GOT3 (cell line): ENCODE results near the gene AIMP2.
"Not testable (repeated sequence)": the region's sequence is repeated elsewhere in the genome, so short reads cannot be mapped to it uniquely, and the experiment has no call there.

ENCODE experiments used
- DNase-seq: peaks from one replicate; lab custom pipeline; 2025; ENCODE audit warnings: mixed read lengths; lab: John Stamatoyannopoulos, UW

Gene AIMP2

GRCh38 chr7:6008668-6009611 is at the start of gene AIMP2, which contains the start of gene PMS2:
Gene AIMP2, plus strand, starts transcription at chr7:6009272. Its CDS starts 92 bp downstream, at chr7:6009364.
Gene PMS2, minus strand, starts transcription at chr7:6009049. Its CDS starts 30 bp downstream, at chr7:6009019.
- DNase-seq, result peak; percentile 96

- DNase-seq, result not testable (repeated sequence)
Observed at GRCh38 chr7:5963205-5963604, 45.9 kb upstream of the AIMP2 start.

GRCh38 chr7:5963810-5964209 is 45.3 kb upstream of the AIMP2 start:
- DNase-seq, result not testable (repeated sequence)

GRCh38 chr7:5970347-5970911 is 38.6 kb upstream of the AIMP2 start, which contains the start of gene RSPH10B:
Gene RSPH10B, minus strand, starts transcription at chr7:5970689. Its CDS starts 3,573 bp downstream, at chr7:5967116.
- not testable (repeated sequence) for DNase-seq

- DNase-seq, result not testable (repeated sequence)
Observed at GRCh38 chr7:5973580-5973979, 35.5 kb upstream of the AIMP2 start.

- DNase-seq, result not testable (repeated sequence)
Observed at GRCh38 chr7:5979680-5980314, 29.3 kb upstream of the AIMP2 start.

GRCh38 chr7:5987061-5987460 is 22.0 kb upstream of the AIMP2 start:
- DNase-seq, result not testable (repeated sequence)

- DNase-seq, result no peak
Observed at GRCh38 chr7:5997210-5997808, 11.8 kb upstream of the AIMP2 start.

- no peak for DNase-seq
Observed at GRCh38 chr7:6007386-6007785, 1.7 kb upstream of the AIMP2 start.

GRCh38 chr7:6007835-6008590 is 1.1 kb upstream of the AIMP2 start:
- not testable (repeated sequence) for DNase-seq

GRCh38 chr7:6010370-6010769 is 1.3 kb downstream of the AIMP2 start:
- not testable (repeated sequence) for DNase-seq

GRCh38 chr7:6011541-6011940 is 2.5 kb downstream of the AIMP2 start:
- no peak for DNase-seq

GRCh38 chr7:6012355-6013104 is 3.5 kb downstream of the AIMP2 start:
- no peak for DNase-seq

GRCh38 chr7:6015917-6016652 is 7.0 kb downstream of the AIMP2 start:
- DNase-seq, result peak; percentile 75

GRCh38 chr7:6016653-6016966 is 7.5 kb downstream of the AIMP2 start:
- DNase-seq, result no peak

GRCh38 chr7:6020371-6021286 is 11.6 kb downstream of the AIMP2 start:
- DNase-seq, result no peak

- no peak for DNase-seq
Observed at GRCh38 chr7:6022707-6023106, 13.6 kb downstream of the AIMP2 start.

GRCh38 chr7:6023974-6024435 is 14.9 kb downstream of the AIMP2 start:
- DNase-seq, result no peak
